Measurements from ENCODE around the gene MAGEC1. TPM values are rescaled to one million over a fixed set of nuclear protein-coding genes. Genes with fewer than 3 reads are reported as not detected.

Gene MAGEC1
- total and polyA plus RNA-seq, 10 of the 15 experiments (the other 5 are each of a cell fraction or from before 2014, with no cell fraction given): 0.05 to 0.41 TPM; not detected in 8

- H3K27ac ChIP-seq (ENCODE audit: control insufficient read depth, insufficient read depth): no peak overlapping the region
- intact Hi-C loops (cut with micrococcal nuclease; ENCODE audit: unreplicated experiment): no loop called here
- TF ChIP-seq FOXM1 (IDR thresholded peaks at IDR 0.05; ENCODE audit: low read depth, low read length) (no peak), EZH2 (IDR thresholded peaks at IDR 0.05; ENCODE audit: borderline replicate concordance, control insufficient read depth, low read depth, low read length) (no peak), RELB (IDR thresholded peaks at IDR 0.05; ENCODE audit: low read depth) (no peak), ZNF687 (IDR thresholded peaks at IDR 0.05) (no peak), MTA3 (IDR thresholded peaks at IDR 0.05; ENCODE audit: borderline replicate concordance, low read length) (no peak), MAX (IDR thresholded peaks at IDR 0.05; ENCODE audit: low read depth, low read length) (no peak)
- H3K4me3 ChIP-seq: no peak overlapping the region
- no peak overlapping the region for H2AFZ ChIP-seq (ENCODE audit: control insufficient read depth, low read depth, low read length)
- CTCF ChIA-PET: no interaction called here
- RAD21 ChIA-PET (ENCODE audit: unreplicated experiment): no interaction called here
- SMC1A ChIA-PET (ENCODE audit: uncharacterized antibody, unreplicated experiment): no interaction called here
- POLR2A ChIA-PET: no interaction called here
- FAIRE-seq (no peak), DNase-seq (ENCODE audit: low read depth, low spot score) (no peak), ATAC-seq (no peak)
- H3K79me2 ChIP-seq (ENCODE audit: control insufficient read depth, insufficient read depth, low read length): no peaks in the 10 kb centered on the region
- in situ Hi-C loops (cut with MboI): no loop called here
- WGBS (ENCODE audit: insufficient coverage, insufficient replicate concordance, low lambda C conversion rate, missing lambda C conversion rate): 0% methylated on average over 4 of the region's 7 CpGs
- H3K4me1 ChIP-seq (ENCODE audit: control insufficient read depth, insufficient read depth, low read length): no peaks in the 10 kb centered on the region
- H3K9ac ChIP-seq (ENCODE audit: control insufficient read depth, insufficient read depth, low read length): no peak overlapping the region
- no peaks in the 10 kb centered on the region for H4K20me1 ChIP-seq (ENCODE audit: control insufficient read depth, insufficient read depth)
- H3K27me3 ChIP-seq (replicated peaks in 1 of 2; ENCODE audit: control insufficient read depth in 2 of 2, insufficient read depth in 2 of 2, low read length in 1 of 2): no peaks in the 10 kb centered on the region
- H3K4me2 ChIP-seq (ENCODE audit: control insufficient read depth, insufficient read depth): no peak overlapping the region
- no peaks in the 10 kb centered on the region for H3K9me3 ChIP-seq (replicated peaks; ENCODE audit: control insufficient read depth, insufficient read depth, low read length)
- no TSS peak for BruUV-seq (replicated peaks)
- H3K36me3 ChIP-seq (ENCODE audit: control insufficient read depth in 2 of 2, insufficient read depth in 2 of 2, low read length in 1 of 2): no peaks in the 10 kb centered on the region
These were observed 9.0 kb upstream of the MAGEC1 start for GRCh38 chrX:141894733-141895132.
